K562 (cell line): Measurements from ENCODE around the gene GRIN2A.

ENCODE experiments used
- POLR2AphosphoS5 ChIP-seq: IDR thresholded peaks from 2 replicates; pipeline ENCODE4 v1.6.1; 2011; ENCODE audit warnings: mild to moderate bottlenecking, low read depth, low read length, moderate library complexity; ENCODE audit not compliant: control insufficient read depth, insufficient read depth
- SIX5 ChIP-seq, 2 experiments: IDR thresholded peaks; 2 replicates each; pipeline ENCODE4 v1.6.1; 2011; ENCODE audit warnings: low read length in 2 of 2, borderline replicate concordance in 1 of 2, low read depth in 1 of 2, mild to moderate bottlenecking in 1 of 2, moderate library complexity in 1 of 2; ENCODE audit not compliant: insufficient read depth in 1 of 2
- XRCC5 ChIP-seq: fragments of 200-400 bp; formaldehyde crosslinking; IDR thresholded peaks from 2 replicates; pipeline ENCODE4 v1.6.1; 2017; ENCODE audit warnings: low read depth, mild to moderate bottlenecking, low read length
- TF ChIP-seq, protein P1 (sequence below): fragments of 200-600 bp; sonication (generic); IDR thresholded peaks from one replicate; pipeline ENCODE4 v1.6.1; 2012; ENCODE audit warnings: mild to moderate bottlenecking, low read depth, low read length, inconsistent platforms
- TF ChIP-seq, protein P2 (sequence below), 3 experiments: IDR thresholded peaks in 2 of 3; conservative IDR thresholded peaks in 1 of 3; 2 replicates each; pipeline ENCODE4 v1.5.1; 2011 to 2012; ENCODE audit warnings: low read length in 3 of 3, mild to moderate bottlenecking in 3 of 3, control low read depth in 2 of 3, improper control_type of control experiment in 1 of 3, inconsistent platforms in 1 of 3, low read depth in 1 of 3, mixed read lengths in 1 of 3, moderate library complexity in 1 of 3; ENCODE audit not compliant: insufficient read depth in 2 of 3

DNA sequence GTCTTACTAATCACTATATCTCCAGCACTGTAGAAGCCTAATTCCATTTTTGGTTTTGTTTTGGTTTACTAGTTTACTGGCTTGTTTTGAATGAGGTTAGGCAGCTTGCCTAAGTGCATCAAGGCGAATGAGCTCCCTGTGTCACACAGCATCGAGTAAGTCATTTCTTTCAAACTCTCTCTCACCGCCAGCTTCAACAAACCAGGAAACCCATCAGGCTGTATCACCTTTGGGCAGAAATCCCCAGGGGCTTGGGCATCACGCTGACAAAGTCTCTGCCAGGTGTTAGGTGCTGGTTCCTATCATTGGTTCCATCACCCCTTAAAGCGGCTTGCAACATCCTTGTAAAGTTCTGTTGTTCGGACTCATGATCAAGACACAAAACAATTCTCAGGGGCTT, 226.6 kb downstream of the GRIN2A start:
- TF ChIP-seq SIX5 (IDR thresholded peaks at IDR 0.05; ENCODE audit: borderline replicate concordance in 1 of 2, insufficient read depth in 1 of 2, low read depth in 1 of 2, low read length in 2 of 2) (no peak), XRCC5 (no peak), POLR2AphosphoS5 (no peak)
- TF ChIP-seq, protein P1, sequence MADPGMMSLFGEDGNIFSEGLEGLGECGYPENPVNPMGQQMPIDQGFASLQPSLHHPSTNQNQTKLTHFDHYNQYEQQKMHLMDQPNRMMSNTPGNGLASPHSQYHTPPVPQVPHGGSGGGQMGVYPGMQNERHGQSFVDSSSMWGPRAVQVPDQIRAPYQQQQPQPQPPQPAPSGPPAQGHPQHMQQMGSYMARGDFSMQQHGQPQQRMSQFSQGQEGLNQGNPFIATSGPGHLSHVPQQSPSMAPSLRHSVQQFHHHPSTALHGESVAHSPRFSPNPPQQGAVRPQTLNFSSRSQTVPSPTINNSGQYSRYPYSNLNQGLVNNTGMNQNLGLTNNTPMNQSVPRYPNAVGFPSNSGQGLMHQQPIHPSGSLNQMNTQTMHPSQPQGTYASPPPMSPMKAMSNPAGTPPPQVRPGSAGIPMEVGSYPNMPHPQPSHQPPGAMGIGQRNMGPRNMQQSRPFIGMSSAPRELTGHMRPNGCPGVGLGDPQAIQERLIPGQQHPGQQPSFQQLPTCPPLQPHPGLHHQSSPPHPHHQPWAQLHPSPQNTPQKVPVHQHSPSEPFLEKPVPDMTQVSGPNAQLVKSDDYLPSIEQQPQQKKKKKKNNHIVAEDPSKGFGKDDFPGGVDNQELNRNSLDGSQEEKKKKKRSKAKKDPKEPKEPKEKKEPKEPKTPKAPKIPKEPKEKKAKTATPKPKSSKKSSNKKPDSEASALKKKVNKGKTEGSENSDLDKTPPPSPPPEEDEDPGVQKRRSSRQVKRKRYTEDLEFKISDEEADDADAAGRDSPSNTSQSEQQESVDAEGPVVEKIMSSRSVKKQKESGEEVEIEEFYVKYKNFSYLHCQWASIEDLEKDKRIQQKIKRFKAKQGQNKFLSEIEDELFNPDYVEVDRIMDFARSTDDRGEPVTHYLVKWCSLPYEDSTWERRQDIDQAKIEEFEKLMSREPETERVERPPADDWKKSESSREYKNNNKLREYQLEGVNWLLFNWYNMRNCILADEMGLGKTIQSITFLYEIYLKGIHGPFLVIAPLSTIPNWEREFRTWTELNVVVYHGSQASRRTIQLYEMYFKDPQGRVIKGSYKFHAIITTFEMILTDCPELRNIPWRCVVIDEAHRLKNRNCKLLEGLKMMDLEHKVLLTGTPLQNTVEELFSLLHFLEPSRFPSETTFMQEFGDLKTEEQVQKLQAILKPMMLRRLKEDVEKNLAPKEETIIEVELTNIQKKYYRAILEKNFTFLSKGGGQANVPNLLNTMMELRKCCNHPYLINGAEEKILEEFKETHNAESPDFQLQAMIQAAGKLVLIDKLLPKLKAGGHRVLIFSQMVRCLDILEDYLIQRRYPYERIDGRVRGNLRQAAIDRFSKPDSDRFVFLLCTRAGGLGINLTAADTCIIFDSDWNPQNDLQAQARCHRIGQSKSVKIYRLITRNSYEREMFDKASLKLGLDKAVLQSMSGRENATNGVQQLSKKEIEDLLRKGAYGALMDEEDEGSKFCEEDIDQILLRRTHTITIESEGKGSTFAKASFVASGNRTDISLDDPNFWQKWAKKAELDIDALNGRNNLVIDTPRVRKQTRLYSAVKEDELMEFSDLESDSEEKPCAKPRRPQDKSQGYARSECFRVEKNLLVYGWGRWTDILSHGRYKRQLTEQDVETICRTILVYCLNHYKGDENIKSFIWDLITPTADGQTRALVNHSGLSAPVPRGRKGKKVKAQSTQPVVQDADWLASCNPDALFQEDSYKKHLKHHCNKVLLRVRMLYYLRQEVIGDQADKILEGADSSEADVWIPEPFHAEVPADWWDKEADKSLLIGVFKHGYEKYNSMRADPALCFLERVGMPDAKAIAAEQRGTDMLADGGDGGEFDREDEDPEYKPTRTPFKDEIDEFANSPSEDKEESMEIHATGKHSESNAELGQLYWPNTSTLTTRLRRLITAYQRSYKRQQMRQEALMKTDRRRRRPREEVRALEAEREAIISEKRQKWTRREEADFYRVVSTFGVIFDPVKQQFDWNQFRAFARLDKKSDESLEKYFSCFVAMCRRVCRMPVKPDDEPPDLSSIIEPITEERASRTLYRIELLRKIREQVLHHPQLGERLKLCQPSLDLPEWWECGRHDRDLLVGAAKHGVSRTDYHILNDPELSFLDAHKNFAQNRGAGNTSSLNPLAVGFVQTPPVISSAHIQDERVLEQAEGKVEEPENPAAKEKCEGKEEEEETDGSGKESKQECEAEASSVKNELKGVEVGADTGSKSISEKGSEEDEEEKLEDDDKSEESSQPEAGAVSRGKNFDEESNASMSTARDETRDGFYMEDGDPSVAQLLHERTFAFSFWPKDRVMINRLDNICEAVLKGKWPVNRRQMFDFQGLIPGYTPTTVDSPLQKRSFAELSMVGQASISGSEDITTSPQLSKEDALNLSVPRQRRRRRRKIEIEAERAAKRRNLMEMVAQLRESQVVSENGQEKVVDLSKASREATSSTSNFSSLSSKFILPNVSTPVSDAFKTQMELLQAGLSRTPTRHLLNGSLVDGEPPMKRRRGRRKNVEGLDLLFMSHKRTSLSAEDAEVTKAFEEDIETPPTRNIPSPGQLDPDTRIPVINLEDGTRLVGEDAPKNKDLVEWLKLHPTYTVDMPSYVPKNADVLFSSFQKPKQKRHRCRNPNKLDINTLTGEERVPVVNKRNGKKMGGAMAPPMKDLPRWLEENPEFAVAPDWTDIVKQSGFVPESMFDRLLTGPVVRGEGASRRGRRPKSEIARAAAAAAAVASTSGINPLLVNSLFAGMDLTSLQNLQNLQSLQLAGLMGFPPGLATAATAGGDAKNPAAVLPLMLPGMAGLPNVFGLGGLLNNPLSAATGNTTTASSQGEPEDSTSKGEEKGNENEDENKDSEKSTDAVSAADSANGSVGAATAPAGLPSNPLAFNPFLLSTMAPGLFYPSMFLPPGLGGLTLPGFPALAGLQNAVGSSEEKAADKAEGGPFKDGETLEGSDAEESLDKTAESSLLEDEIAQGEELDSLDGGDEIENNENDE: no peak
- TF ChIP-seq, protein P2, sequence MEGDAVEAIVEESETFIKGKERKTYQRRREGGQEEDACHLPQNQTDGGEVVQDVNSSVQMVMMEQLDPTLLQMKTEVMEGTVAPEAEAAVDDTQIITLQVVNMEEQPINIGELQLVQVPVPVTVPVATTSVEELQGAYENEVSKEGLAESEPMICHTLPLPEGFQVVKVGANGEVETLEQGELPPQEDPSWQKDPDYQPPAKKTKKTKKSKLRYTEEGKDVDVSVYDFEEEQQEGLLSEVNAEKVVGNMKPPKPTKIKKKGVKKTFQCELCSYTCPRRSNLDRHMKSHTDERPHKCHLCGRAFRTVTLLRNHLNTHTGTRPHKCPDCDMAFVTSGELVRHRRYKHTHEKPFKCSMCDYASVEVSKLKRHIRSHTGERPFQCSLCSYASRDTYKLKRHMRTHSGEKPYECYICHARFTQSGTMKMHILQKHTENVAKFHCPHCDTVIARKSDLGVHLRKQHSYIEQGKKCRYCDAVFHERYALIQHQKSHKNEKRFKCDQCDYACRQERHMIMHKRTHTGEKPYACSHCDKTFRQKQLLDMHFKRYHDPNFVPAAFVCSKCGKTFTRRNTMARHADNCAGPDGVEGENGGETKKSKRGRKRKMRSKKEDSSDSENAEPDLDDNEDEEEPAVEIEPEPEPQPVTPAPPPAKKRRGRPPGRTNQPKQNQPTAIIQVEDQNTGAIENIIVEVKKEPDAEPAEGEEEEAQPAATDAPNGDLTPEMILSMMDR (IDR thresholded peaks at IDR 0.05 in 2 of 3, conservative IDR thresholded peaks at IDR 0.05 in 1 of 3; ENCODE audit: insufficient read depth in 2 of 3, low read depth in 1 of 3, low read length in 3 of 3): no peak
